K562 (cell line): ENCODE measurements around the gene MAN1A1. TPM values are rescaled to one million over a fixed set of nuclear protein-coding genes. Genes with fewer than 3 reads are reported as not detected.

Source experiments
- BRD9 ChIP-seq: fragments of 450-650 bp; IDR thresholded peaks from 2 replicates; pipeline ENCODE4 v1.6.1; 2018; ENCODE audit warnings: low read depth; ENCODE audit not compliant: partially characterized antibody
- CHCHD3 ChIP-seq: fragments of 250-450 bp; sonication (Bioruptor Pico); IDR thresholded peaks from 2 replicates; pipeline ENCODE4 v2.1.2; 2022; ENCODE audit warnings: mild to moderate bottlenecking
- CREB1 ChIP-seq, 2 experiments: sonication (generic) in 1 of 2; formaldehyde crosslinking in 1 of 2; IDR thresholded peaks; 2 replicates each; pipeline versions ENCODE4 v1.6.1 to v1.8.0; 2012 to 2022; ENCODE audit warnings: inconsistent platforms in 1 of 2, mild to moderate bottlenecking in 1 of 2, missing genetic modification reagents in 1 of 2, moderate library complexity in 1 of 2
- HDAC3 ChIP-seq: fragments of 450-650 bp; IDR thresholded peaks from 2 replicates; pipeline ENCODE4 v1.6.1; 2018; ENCODE audit warnings: borderline replicate concordance, mild to moderate bottlenecking, moderate library complexity; ENCODE audit not compliant: partially characterized antibody
- HNRNPL ChIP-seq: fragments of 200-400 bp; formaldehyde crosslinking; IDR thresholded peaks from 2 replicates; pipeline ENCODE4 v1.6.1; 2017; ENCODE audit warnings: low read depth, mild to moderate bottlenecking, low read length
- JUN ChIP-seq, 2 experiments: sonication (generic) in 1 of 2; formaldehyde crosslinking in 1 of 2; IDR thresholded peaks; 2 replicates each; pipeline versions ENCODE4 v1.6.1 to v1.8.0; 2012 to 2022; ENCODE audit warnings: borderline replicate concordance in 2 of 2, mild to moderate bottlenecking in 2 of 2, improper control_type of control experiment in 1 of 2, low read depth in 1 of 2, low read length in 1 of 2, missing genetic modification reagents in 1 of 2
- MCM7 ChIP-seq, 2 experiments: fragments of 450-650 bp; IDR thresholded peaks; 2 replicates each; pipeline ENCODE4 v1.6.1; 2016 to 2018
- MEF2A ChIP-seq: IDR thresholded peaks from 2 replicates; pipeline ENCODE4 v1.6.1; 2011; ENCODE audit warnings: low read depth, mild to moderate bottlenecking, low read length, moderate library complexity; ENCODE audit not compliant: control insufficient read depth
- PPARD ChIP-seq: fragments of 250-450 bp; sonication (Bioruptor Pico); IDR thresholded peaks from 2 replicates; pipeline ENCODE4 v1.8.0; 2022; ENCODE audit warnings: inconsistent platforms, mild to moderate bottlenecking, moderate library complexity
- RB1 ChIP-seq: fragments of 450-650 bp; IDR thresholded peaks from 2 replicates; pipeline ENCODE4 v1.6.1; 2017; ENCODE audit warnings: low read depth, mild to moderate bottlenecking
- SIN3B ChIP-seq: fragments of 450-650 bp; IDR thresholded peaks from 2 replicates; pipeline ENCODE4 v1.6.1; 2017; ENCODE audit warnings: low read depth, mild to moderate bottlenecking, moderate library complexity
- SLC30A9 ChIP-seq: fragments of 250-450 bp; sonication (Bioruptor Pico); IDR thresholded peaks from 2 replicates; pipeline ENCODE4 v1.8.0; 2022; ENCODE audit warnings: mild to moderate bottlenecking, moderate library complexity
- SMARCC2 ChIP-seq: fragments of 450-650 bp; IDR thresholded peaks from 2 replicates; pipeline ENCODE4 v1.6.1; 2017; ENCODE audit warnings: antibody characterized with exemption, moderate library complexity, mild to moderate bottlenecking, low read depth
- YY1 ChIP-seq, 3 experiments: IDR thresholded peaks; 2 replicates each; pipeline ENCODE4 v1.6.1; 2011; ENCODE audit warnings: low read length in 2 of 3, mild to moderate bottlenecking in 2 of 3, moderate library complexity in 2 of 3, borderline replicate concordance in 1 of 3, control low read depth in 1 of 3, low read depth in 1 of 3; ENCODE audit not compliant: insufficient read depth in 3 of 3, insufficient replicate concordance in 2 of 3, control insufficient read depth in 1 of 3, insufficient read length in 1 of 3; ENCODE audit errors: extremely low read depth in 1 of 3
- ZBTB1 ChIP-seq: sonication (generic); formaldehyde crosslinking; IDR thresholded peaks from 2 replicates; pipeline ENCODE4 v1.8.1; 2023; ENCODE audit warnings: missing genetic modification reagents, low read depth, mild to moderate bottlenecking, borderline replicate concordance
- ZBTB17 ChIP-seq: fragments of 450-650 bp; formaldehyde crosslinking; IDR thresholded peaks from 2 replicates; pipeline ENCODE4 v1.4.0; 2020; ENCODE audit warnings: mild to moderate bottlenecking
- ZNF146 ChIP-seq: IDR thresholded peaks from one replicate; pipeline ENCODE4 v1.6.1; 2018; ENCODE audit warnings: missing compliant biosample characterization; ENCODE audit not compliant: unreplicated experiment
- ZNF57 ChIP-seq: fragments of 450-650 bp; formaldehyde crosslinking; IDR thresholded peaks from 2 replicates; pipeline ENCODE4 v1.4.0; 2020; ENCODE audit warnings: mild to moderate bottlenecking, moderate library complexity
- polyA plus RNA-seq, 8 experiments: library from polyadenylated mRNA; depleted of rRNA in 4 of 8; stranded (reverse) in 5 of 8; unstranded in 3 of 8; fragments of >200 nt; fragmentation: Nextera tagmentation in 2 of 8; fragmentation: Illumina TruSeq in 1 of 8; extraction: Ambion mirVana in 2 of 8; extraction: Trizol in 1 of 8; gene quantifications; 2 replicates each; pipeline versions ENCODE4 v1.2.1 to v1.2.3, GENCODE V29; 2011 to 2014; ENCODE audit warnings: inconsistent platforms in 1 of 8, missing spikeins in 1 of 8
- total RNA-seq, 7 experiments: library from RNA; depleted of rRNA in 6 of 7; stranded (reverse); fragments of >200 nt in 6 of 7; fragmentation: Illumina TruSeq in 2 of 7; extraction: Trizol in 2 of 7; gene quantifications; 2 replicates each; pipeline versions ENCODE4 v1.2.1 to v1.2.3, GENCODE V29; 2011 to 2021; ENCODE audit warnings: low replicate concordance in 1 of 7
- TF ChIP-seq, protein P1 (sequence below): sonication (generic); formaldehyde crosslinking; IDR thresholded peaks from 2 replicates; pipeline ENCODE4 v1.8.0; 2023; ENCODE audit warnings: mild to moderate bottlenecking, missing genetic modification reagents
- TF ChIP-seq, protein P2 (sequence below): sonication (generic); formaldehyde crosslinking; IDR thresholded peaks from 2 replicates; pipeline ENCODE4 v1.8.1; 2022; ENCODE audit warnings: missing genetic modification reagents

Gene MAN1A1
- total and polyA plus RNA-seq, 9 of the 15 experiments (the other 6 are each of a cell fraction or from before 2014, with no cell fraction given): 24.5 to 78.4 (median 59.7) TPM

DNA sequence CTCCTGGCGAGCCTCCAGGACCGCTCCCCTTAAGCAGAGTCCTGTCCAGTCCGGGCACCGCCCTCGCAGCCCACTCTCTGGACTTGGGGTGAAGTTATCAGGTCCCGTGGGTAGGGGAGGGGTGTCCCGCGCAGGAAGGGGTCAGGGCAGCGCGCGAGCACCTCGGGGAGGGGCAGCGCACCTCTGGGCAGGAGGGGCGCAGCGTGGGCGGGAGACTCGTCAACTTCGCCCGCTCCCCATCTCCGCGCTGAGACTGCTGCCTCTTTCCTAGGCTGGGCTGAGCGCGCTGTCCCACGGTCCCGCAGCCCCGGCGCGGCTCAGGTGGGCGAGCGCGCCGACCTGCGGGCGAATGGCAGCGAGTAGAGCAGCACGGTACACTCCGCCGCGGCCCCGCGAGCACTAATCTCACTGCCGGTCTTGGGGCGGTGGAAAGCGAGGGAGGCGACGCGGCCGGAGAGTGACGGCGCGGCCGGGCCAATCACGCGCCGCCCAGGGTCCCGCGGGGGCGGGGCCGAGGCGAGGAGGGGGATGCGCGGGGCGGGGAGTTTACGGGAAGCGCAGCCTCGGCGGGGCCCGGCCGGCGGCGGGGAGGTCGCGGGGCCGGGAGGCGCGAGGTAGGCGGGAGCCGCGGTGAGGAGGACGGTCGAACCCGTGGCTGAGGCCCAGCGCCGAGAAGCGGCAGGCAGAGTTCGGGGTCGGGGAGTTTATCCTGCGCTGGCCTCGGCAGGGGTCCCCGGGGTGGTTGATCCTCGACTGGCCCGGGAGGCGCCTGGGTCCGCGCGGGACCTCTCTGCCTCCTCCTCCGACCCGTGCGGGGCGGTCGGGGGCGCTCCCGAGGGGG lies at the start of gene MAN1A1 (continued):
- no peak for TF ChIP-seq CHCHD3
- peak; percentile 81; the same call in 1 of the 2 replicates for TF ChIP-seq RB1
- peak; percentile 30; the same call in 1 of the 2 replicates for TF ChIP-seq CREB1 (IDR thresholded peaks at IDR 0.05)
- TF ChIP-seq CREB1 (CRISPR knock-in tag; IDR thresholded peaks at IDR 0.05): peak; percentile 62; the same call in 1 of the 2 replicates
- 0 out of 2 replicates have a peak, but pooled peaks have one; percentile 29 for TF ChIP-seq SMARCC2
- TF ChIP-seq PPARD (CRISPR knock-in tag): no peak
- no peak for TF ChIP-seq ZNF57
- TF ChIP-seq SIN3B: no peak
- TF ChIP-seq, protein P1, sequence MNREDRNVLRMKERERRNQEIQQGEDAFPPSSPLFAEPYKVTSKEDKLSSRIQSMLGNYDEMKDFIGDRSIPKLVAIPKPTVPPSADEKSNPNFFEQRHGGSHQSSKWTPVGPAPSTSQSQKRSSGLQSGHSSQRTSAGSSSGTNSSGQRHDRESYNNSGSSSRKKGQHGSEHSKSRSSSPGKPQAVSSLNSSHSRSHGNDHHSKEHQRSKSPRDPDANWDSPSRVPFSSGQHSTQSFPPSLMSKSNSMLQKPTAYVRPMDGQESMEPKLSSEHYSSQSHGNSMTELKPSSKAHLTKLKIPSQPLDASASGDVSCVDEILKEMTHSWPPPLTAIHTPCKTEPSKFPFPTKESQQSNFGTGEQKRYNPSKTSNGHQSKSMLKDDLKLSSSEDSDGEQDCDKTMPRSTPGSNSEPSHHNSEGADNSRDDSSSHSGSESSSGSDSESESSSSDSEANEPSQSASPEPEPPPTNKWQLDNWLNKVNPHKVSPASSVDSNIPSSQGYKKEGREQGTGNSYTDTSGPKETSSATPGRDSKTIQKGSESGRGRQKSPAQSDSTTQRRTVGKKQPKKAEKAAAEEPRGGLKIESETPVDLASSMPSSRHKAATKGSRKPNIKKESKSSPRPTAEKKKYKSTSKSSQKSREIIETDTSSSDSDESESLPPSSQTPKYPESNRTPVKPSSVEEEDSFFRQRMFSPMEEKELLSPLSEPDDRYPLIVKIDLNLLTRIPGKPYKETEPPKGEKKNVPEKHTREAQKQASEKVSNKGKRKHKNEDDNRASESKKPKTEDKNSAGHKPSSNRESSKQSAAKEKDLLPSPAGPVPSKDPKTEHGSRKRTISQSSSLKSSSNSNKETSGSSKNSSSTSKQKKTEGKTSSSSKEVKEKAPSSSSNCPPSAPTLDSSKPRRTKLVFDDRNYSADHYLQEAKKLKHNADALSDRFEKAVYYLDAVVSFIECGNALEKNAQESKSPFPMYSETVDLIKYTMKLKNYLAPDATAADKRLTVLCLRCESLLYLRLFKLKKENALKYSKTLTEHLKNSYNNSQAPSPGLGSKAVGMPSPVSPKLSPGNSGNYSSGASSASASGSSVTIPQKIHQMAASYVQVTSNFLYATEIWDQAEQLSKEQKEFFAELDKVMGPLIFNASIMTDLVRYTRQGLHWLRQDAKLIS: peak; percentile 79
- peak; percentile 76; the same call in 1 of the 2 replicates for TF ChIP-seq HNRNPL
- TF ChIP-seq MCM7 (IDR thresholded peaks at IDR 0.05): no peak
- TF ChIP-seq MEF2A: no peak
- no peak for TF ChIP-seq BRD9
- peak in 1 of 3 experiments; percentile 39 for TF ChIP-seq YY1 (IDR thresholded peaks at IDR 0.05; ENCODE audit: borderline replicate concordance in 1 of 3, control insufficient read depth in 1 of 3, extremely low read depth in 1 of 3, insufficient read depth in 3 of 3, insufficient read length in 1 of 3, insufficient replicate concordance in 2 of 3, low read depth in 1 of 3, low read length in 2 of 3)
- TF ChIP-seq ZBTB1: no peak; the same call in none of the 2 replicates
- TF ChIP-seq ZNF146: peak; percentile 10
- TF ChIP-seq, protein P2, sequence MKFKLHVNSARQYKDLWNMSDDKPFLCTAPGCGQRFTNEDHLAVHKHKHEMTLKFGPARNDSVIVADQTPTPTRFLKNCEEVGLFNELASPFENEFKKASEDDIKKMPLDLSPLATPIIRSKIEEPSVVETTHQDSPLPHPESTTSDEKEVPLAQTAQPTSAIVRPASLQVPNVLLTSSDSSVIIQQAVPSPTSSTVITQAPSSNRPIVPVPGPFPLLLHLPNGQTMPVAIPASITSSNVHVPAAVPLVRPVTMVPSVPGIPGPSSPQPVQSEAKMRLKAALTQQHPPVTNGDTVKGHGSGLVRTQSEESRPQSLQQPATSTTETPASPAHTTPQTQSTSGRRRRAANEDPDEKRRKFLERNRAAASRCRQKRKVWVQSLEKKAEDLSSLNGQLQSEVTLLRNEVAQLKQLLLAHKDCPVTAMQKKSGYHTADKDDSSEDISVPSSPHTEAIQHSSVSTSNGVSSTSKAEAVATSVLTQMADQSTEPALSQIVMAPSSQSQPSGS (CRISPR knock-in tag): no peak
- no peak for TF ChIP-seq HDAC3
- no peak for TF ChIP-seq SLC30A9 (CRISPR knock-in tag)
- TF ChIP-seq JUN (IDR thresholded peaks at IDR 0.05; ENCODE audit: borderline replicate concordance, low read depth, low read length): no peak
- peak; percentile 55; the same call in 1 of the 2 replicates for TF ChIP-seq JUN (CRISPR knock-in tag; IDR thresholded peaks at IDR 0.05; ENCODE audit: borderline replicate concordance)
- TF ChIP-seq ZBTB17: peak; percentile 73; the same call in 1 of the 2 replicates
